HepG2 (cell line): ENCODE results near the gene CRYGA. TPM values are rescaled to one million over a fixed set of nuclear protein-coding genes. Genes with fewer than 3 reads are reported as not detected.

ENCODE experiments used
- ASH2L ChIP-seq: fragments of 300-600, 200-600 bp; sonication (generic); IDR thresholded peaks from 2 replicates; pipeline ENCODE4 v1.7.0; 2017; ENCODE audit warnings: low read depth, mild to moderate bottlenecking, moderate library complexity, mixed read lengths, low read length; ENCODE audit not compliant: insufficient read length
- DNMT3B ChIP-seq: conservative IDR thresholded peaks from 2 replicates; pipeline ENCODE4 v1.6.1; 2016; ENCODE audit warnings: missing biosample characterization, control low read depth
- EP300 ChIP-seq, 3 experiments: sonication (generic) in 1 of 3; formaldehyde crosslinking in 1 of 3; IDR thresholded peaks; 2 replicates each; pipeline versions ENCODE4 v1.5.1 to v1.6.1; 2011 to 2020; ENCODE audit warnings: low read depth in 2 of 3, low read length in 2 of 3, borderline replicate concordance in 1 of 3, improper control_type of control experiment in 1 of 3, mild to moderate bottlenecking in 1 of 3, missing genetic modification reagents in 1 of 3, moderate library complexity in 1 of 3
- GFI1 ChIP-seq: sonication (generic); formaldehyde crosslinking; IDR thresholded peaks from 2 replicates; pipeline ENCODE4 v1.5.0; 2020; ENCODE audit warnings: missing genetic modification reagents, mild to moderate bottlenecking, borderline replicate concordance
- HOMEZ ChIP-seq: IDR thresholded peaks from 2 replicates; pipeline ENCODE4 v1.6.1; 2016; ENCODE audit warnings: low read depth
- KDM3A ChIP-seq: IDR thresholded peaks from 2 replicates; pipeline ENCODE4 v1.6.1; 2018; ENCODE audit warnings: low read depth, missing compliant biosample characterization
- LCORL ChIP-seq, 2 experiments: fragments of 450-650 bp in 1 of 2; sonication (generic) in 1 of 2; formaldehyde crosslinking in 1 of 2; IDR thresholded peaks; 2 replicates each; pipeline versions ENCODE4 v1.5.0 to v1.6.1; 2017 to 2020; ENCODE audit warnings: antibody characterized with exemption in 1 of 2, missing genetic modification reagents in 1 of 2
- MLX ChIP-seq: IDR thresholded peaks from 2 replicates; pipeline ENCODE4 v1.6.1; 2016
- MTA1 ChIP-seq: sonication (generic); formaldehyde crosslinking; IDR thresholded peaks from 2 replicates; pipeline ENCODE4 v1.4.0; 2020; ENCODE audit warnings: missing genetic modification reagents, mild to moderate bottlenecking, borderline replicate concordance
- MTF1 ChIP-seq: sonication (generic); formaldehyde crosslinking; IDR thresholded peaks from 2 replicates; pipeline ENCODE4 v1.5.0; 2020; ENCODE audit warnings: missing genetic modification reagents
- NR2C2 ChIP-seq: sonication (generic); formaldehyde crosslinking; IDR thresholded peaks from 2 replicates; pipeline ENCODE4 v1.4.0; 2020; ENCODE audit warnings: missing genetic modification reagents, mild to moderate bottlenecking, moderate library complexity, borderline replicate concordance
- PAWR ChIP-seq: sonication (generic); formaldehyde crosslinking; IDR thresholded peaks from 2 replicates; pipeline ENCODE4 v1.4.0; 2020; ENCODE audit warnings: missing genetic modification reagents, mild to moderate bottlenecking, borderline replicate concordance
- PHF20 ChIP-seq: sonication (generic); formaldehyde crosslinking; IDR thresholded peaks from 2 replicates; pipeline ENCODE4 v1.5.0; 2020; ENCODE audit warnings: mild to moderate bottlenecking, missing genetic modification reagents
- SOX13 ChIP-seq, 3 experiments: fragments of 450-650 bp in 1 of 3; sonication (generic) in 1 of 3; formaldehyde crosslinking in 1 of 3; IDR thresholded peaks in 2 of 3; conservative IDR thresholded peaks in 1 of 3; 2 replicates each; pipeline versions ENCODE4 v1.5.0 to v1.6.1; 2016 to 2020; ENCODE audit warnings: antibody characterized with exemption in 1 of 3, mild to moderate bottlenecking in 1 of 3, missing compliant biosample characterization in 1 of 3, missing genetic modification reagents in 1 of 3, moderate library complexity in 1 of 3
- SOX5 ChIP-seq: IDR thresholded peaks from 2 replicates; pipeline ENCODE4 v1.6.1; 2016; ENCODE audit warnings: borderline replicate concordance
- SYNCRIP ChIP-seq: fragments of 200-400 bp; formaldehyde crosslinking; IDR thresholded peaks from 2 replicates; pipeline ENCODE4 v1.6.1; 2018; ENCODE audit warnings: mild to moderate bottlenecking, low read depth, low read length; ENCODE audit not compliant: insufficient read depth
- TFE3 ChIP-seq: IDR thresholded peaks from 2 replicates; pipeline ENCODE4 v1.6.1; 2016
- THAP11 ChIP-seq: IDR thresholded peaks from 2 replicates; pipeline ENCODE4 v1.6.1; 2016; ENCODE audit warnings: missing biosample characterization, missing genetic modification reagents
- TP53 ChIP-seq: sonication (generic); formaldehyde crosslinking; conservative IDR thresholded peaks from 2 replicates; pipeline ENCODE4 v1.4.0; 2020; ENCODE audit warnings: missing genetic modification reagents
- ZKSCAN1 ChIP-seq: fragments of 150-350 bp; IDR thresholded peaks from 2 replicates; pipeline ENCODE4 v1.6.1; 2014; ENCODE audit warnings: low read length
- ZNF207 ChIP-seq: fragments of 450-650 bp; IDR thresholded peaks from 2 replicates; pipeline ENCODE4 v1.6.1; 2016; ENCODE audit warnings: antibody characterized with exemption, borderline replicate concordance
- ZNF839 ChIP-seq: sonication (generic); formaldehyde crosslinking; IDR thresholded peaks from 2 replicates; pipeline ENCODE4 v1.4.0; 2020; ENCODE audit warnings: missing genetic modification reagents, mild to moderate bottlenecking, borderline replicate concordance
- ZNF841 ChIP-seq: sonication (generic); formaldehyde crosslinking; IDR thresholded peaks from 2 replicates; pipeline ENCODE4 v1.8.1; 2023; ENCODE audit warnings: missing genetic modification reagents, borderline replicate concordance
- ZSCAN25 ChIP-seq: sonication (generic); formaldehyde crosslinking; IDR thresholded peaks from 2 replicates; pipeline ENCODE4 v1.8.0; 2022; ENCODE audit warnings: mild to moderate bottlenecking, missing genetic modification reagents
- polyA plus RNA-seq, 8 experiments: library from polyadenylated mRNA; depleted of rRNA in 3 of 8; stranded (reverse) in 7 of 8; unstranded in 1 of 8; fragments of >200 nt; fragmentation: Illumina TruSeq in 4 of 8; extraction: Trizol in 4 of 8; gene quantifications; 2 replicates each; pipeline versions ENCODE4 v1.2.1 to v1.2.3, GENCODE V29; 2011 to 2016; ENCODE audit warnings: low read depth in 4 of 8, missing spikeins in 1 of 8, mixed read lengths in 1 of 8; ENCODE audit not compliant: insufficient read depth in 1 of 8
- total RNA-seq, 5 experiments: library from RNA; depleted of rRNA; stranded (reverse); fragments of >200 nt; fragmentation: Illumina TruSeq; extraction: Trizol; gene quantifications; 2 replicates each; pipeline ENCODE4 v1.2.3, GENCODE V29; 2016; ENCODE audit warnings: low read depth in 1 of 5

Gene CRYGA
- total and polyA plus RNA-seq, 2 of the 13 experiments (the other 11 are each of a cell fraction or from before 2014, with no cell fraction given), result not detected

- TF ChIP-seq SOX5 (CRISPR knock-in tag) (peak; percentile 37; the same call in 1 of the 2 replicates), TP53 (CRISPR knock-in tag) (no peak), ZSCAN25 (CRISPR knock-in tag) (no peak), KDM3A (no peak), NR2C2 (CRISPR knock-in tag) (0 out of 2 replicates have a peak, but pooled peaks have one; percentile 8), SYNCRIP (no peak), THAP11 (CRISPR knock-in tag) (peak; percentile 18; the same call in 1 of the 2 replicates), MTF1 (CRISPR knock-in tag) (no peak), SOX13 (IDR thresholded peaks at IDR 0.05) (no peak), SOX13 (CRISPR knock-in tag; conservative IDR thresholded peaks at IDR 0.05 in 1 of 2, IDR thresholded peaks at IDR 0.05 in 1 of 2) (peak in 1 of 2 experiments; percentile 8; a peak in 1 of 4 replicates), PHF20 (CRISPR knock-in tag) (no peak), MLX (CRISPR knock-in tag) (peak; percentile 59; the same call in 1 of the 2 replicates), ZKSCAN1 (no peak), PAWR (CRISPR knock-in tag) (0 out of 2 replicates have a peak, but pooled peaks have one; percentile 8), ASH2L (peak; percentile 1), MTA1 (CRISPR knock-in tag) (no peak), ZNF841 (CRISPR knock-in tag) (no peak), DNMT3B (no peak), HOMEZ (CRISPR knock-in tag) (no peak), LCORL (IDR thresholded peaks at IDR 0.05) (no peak), LCORL (CRISPR knock-in tag; IDR thresholded peaks at IDR 0.05) (peak; percentile 27; the same call in 1 of the 2 replicates), ZNF207 (no peak), GFI1 (0 out of 2 replicates have a peak, but pooled peaks have one; percentile 23), EP300 (IDR thresholded peaks at IDR 0.05; ENCODE audit: low read depth in 2 of 2, low read length in 2 of 2) (peak in 1 of 2 experiments; percentile 46; a peak in 1 of 4 replicates), EP300 (CRISPR knock-in tag; IDR thresholded peaks at IDR 0.05; ENCODE audit: borderline replicate concordance) (no peak), ZNF839 (no peak), TFE3 (peak; percentile 61; the same call in 1 of the 2 replicates)
These were observed 28.3 kb downstream of the CRYGA start (continued) for GRCh38 chr2:208134928-208135586.
